Measurements from ENCODE around the gene GNLY. TPM values are rescaled to one million over a fixed set of nuclear protein-coding genes. Genes with fewer than 3 reads are reported as not detected.

The GNLY gene
- total and polyA plus RNA-seq, 2 experiments from 2014 or later, result not detected

DNA sequence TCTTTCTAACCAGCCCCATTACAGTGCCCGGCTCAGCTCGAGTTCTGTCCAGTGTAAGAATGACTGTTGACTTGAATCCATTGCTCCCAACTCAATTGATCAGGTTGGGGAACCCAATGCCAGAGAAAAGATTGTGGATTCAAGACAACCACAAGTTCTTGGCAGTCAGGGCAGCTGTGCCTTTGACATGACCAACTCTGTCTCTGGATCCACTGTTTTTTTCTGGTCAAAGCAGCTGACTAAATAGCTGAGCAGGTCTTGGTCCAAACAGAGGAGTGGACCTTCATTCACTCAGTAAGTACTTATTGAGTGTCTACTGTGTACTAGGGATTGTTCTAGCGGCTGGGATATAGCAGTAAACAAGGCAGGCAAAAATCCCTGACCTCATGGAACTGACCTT lies 53.3 kb downstream of the GNLY start:
- Histone ChIP-seq H3K4me1 (ENCODE audit: insufficient read depth) (peaks cover 29% of the 10 kb centered on the region), H4K20me1 (ENCODE audit: insufficient read depth, poor library complexity, severe bottlenecking) (no peaks in the 10 kb centered on the region), H3K9me3 (ENCODE audit: low read depth) (no peaks in the 10 kb centered on the region), H3K27me3 (peaks cover 25% of the 10 kb centered on the region), H2AFZ (no peak overlapping the region), H3K4me3 (no peak overlapping the region), H3K9me2 (replicated peaks; ENCODE audit: insufficient read depth) (no peaks in the 10 kb centered on the region), H3K36me3 (replicated peaks; ENCODE audit: insufficient read depth, low read depth) (no peaks in the 10 kb centered on the region), H3K79me2 (no peaks in the 10 kb centered on the region), H3K4me2 (no peak overlapping the region), H3K27ac (no peak overlapping the region)
- DNase-seq (ENCODE audit: low spot score), result no peak
- TF ChIP-seq EZH2phosphoT487 (IDR thresholded peaks at IDR 0.05; ENCODE audit: low read depth, severe bottlenecking, unreplicated experiment) (no peak), EZH2 (IDR thresholded peaks at IDR 0.05; ENCODE audit: borderline replicate concordance) (no peak)
- TF ChIP-seq, protein P1, sequence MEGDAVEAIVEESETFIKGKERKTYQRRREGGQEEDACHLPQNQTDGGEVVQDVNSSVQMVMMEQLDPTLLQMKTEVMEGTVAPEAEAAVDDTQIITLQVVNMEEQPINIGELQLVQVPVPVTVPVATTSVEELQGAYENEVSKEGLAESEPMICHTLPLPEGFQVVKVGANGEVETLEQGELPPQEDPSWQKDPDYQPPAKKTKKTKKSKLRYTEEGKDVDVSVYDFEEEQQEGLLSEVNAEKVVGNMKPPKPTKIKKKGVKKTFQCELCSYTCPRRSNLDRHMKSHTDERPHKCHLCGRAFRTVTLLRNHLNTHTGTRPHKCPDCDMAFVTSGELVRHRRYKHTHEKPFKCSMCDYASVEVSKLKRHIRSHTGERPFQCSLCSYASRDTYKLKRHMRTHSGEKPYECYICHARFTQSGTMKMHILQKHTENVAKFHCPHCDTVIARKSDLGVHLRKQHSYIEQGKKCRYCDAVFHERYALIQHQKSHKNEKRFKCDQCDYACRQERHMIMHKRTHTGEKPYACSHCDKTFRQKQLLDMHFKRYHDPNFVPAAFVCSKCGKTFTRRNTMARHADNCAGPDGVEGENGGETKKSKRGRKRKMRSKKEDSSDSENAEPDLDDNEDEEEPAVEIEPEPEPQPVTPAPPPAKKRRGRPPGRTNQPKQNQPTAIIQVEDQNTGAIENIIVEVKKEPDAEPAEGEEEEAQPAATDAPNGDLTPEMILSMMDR (IDR thresholded peaks at IDR 0.05; ENCODE audit: poor library complexity), result no peak
- 86% methylated on average over 3 of the region's 3 CpGs for WGBS (ENCODE audit: low lambda C conversion rate, missing lambda C conversion rate)

DNA sequence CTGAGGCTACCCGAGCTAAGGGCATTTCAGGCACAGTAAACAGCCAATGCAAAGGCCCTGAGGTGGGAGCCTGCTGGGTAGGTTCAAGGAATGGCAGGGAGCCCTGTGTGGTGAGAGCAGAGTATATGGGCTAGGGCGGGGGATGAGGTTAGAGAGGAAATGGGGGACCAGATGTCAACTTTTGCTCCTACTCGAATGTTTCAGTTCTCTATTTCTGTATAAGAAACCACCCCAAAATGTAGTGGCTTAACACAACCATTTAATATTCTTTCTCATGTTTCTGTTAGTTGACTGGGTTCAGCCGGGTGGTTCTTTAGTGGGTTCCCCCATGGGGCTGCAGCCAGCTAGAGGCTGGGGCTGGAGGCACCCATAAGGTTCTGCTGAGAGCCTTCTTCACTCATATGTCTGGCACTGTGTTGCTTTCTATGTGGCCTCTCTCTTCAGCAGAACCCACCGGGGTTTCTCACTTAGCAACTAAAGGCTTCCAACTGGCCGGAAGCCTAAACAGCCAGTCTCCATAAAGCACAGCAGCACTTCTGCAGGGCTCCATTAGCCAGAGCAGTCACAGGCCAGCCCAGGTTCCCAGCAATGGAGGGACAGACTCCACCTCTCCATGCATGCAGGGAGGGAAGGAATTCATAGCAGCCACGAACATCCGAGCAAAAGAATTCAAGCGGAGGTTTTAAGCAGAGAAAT lies 54.0 kb downstream of the GNLY start:
- H3K4me1 ChIP-seq (ENCODE audit: insufficient read depth), result peaks cover 23% of the 10 kb centered on the region
- no peak for DNase-seq (ENCODE audit: low spot score)
- TF ChIP-seq EZH2phosphoT487 (IDR thresholded peaks at IDR 0.05; ENCODE audit: low read depth, severe bottlenecking, unreplicated experiment) (no peak), EZH2 (IDR thresholded peaks at IDR 0.05; ENCODE audit: borderline replicate concordance) (no peak)
- TF ChIP-seq, protein P1 (IDR thresholded peaks at IDR 0.05; ENCODE audit: poor library complexity), result no peak
- no peak overlapping the region for H3K4me3 ChIP-seq
- peaks cover 32% of the 10 kb centered on the region for H3K27me3 ChIP-seq
- WGBS (ENCODE audit: low lambda C conversion rate, missing lambda C conversion rate), result 78% methylated on average over 9 of the region's 9 CpGs
- no peaks in the 10 kb centered on the region for H3K36me3 ChIP-seq (replicated peaks; ENCODE audit: insufficient read depth, low read depth)
- no peak overlapping the region for H3K27ac ChIP-seq
- H3K9me3 ChIP-seq (ENCODE audit: low read depth), result no peaks in the 10 kb centered on the region
- no peaks in the 10 kb centered on the region for H4K20me1 ChIP-seq (ENCODE audit: insufficient read depth, poor library complexity, severe bottlenecking)
- no peaks in the 10 kb centered on the region for H3K79me2 ChIP-seq
- H3K4me2 ChIP-seq, result no peak overlapping the region
- no peaks in the 10 kb centered on the region for H3K9me2 ChIP-seq (replicated peaks; ENCODE audit: insufficient read depth)
- no peak overlapping the region for H2AFZ ChIP-seq

Small RNA genes lying within 50 kb of the gene (small RNA-seq; reads per million reads assigned to genes)
- gene RNU1-38P, result not detected

Other genes with a start within 250 kb of the GNLY start
- 202 and 252 TPM in 2 replicates for gene MAT2A, start 155.2 kb upstream of the GNLY start, total RNA-seq
- 379 and 465 TPM in 2 replicates for gene MAT2A, start 155.2 kb upstream of the GNLY start, polyA plus RNA-seq
- 64.5 and 82.5 TPM in 2 replicates for gene GGCX, start 132.9 kb upstream of the GNLY start, total RNA-seq
- gene GGCX, start 132.9 kb upstream of the GNLY start, polyA plus RNA-seq, result 66.1 and 73.5 TPM in 2 replicates
- 50.7 and 70.4 TPM in 2 replicates for gene VAMP8, start 116.8 kb upstream of the GNLY start, total RNA-seq
- 213 and 240 TPM in 2 replicates for gene VAMP8, start 116.8 kb upstream of the GNLY start, polyA plus RNA-seq
- 2.1 and 2.7 TPM in 2 replicates for gene VAMP5, start 109.9 kb upstream of the GNLY start, total RNA-seq
- 36.1 TPM in 2 replicates for gene VAMP5, start 109.9 kb upstream of the GNLY start, polyA plus RNA-seq
- 139 and 159 TPM in 2 replicates for gene RNF181, start 98.6 kb upstream of the GNLY start, total RNA-seq
- 250 and 256 TPM in 2 replicates for gene RNF181, start 98.6 kb upstream of the GNLY start, polyA plus RNA-seq
- gene TMEM150A, start 91.7 kb upstream of the GNLY start, total RNA-seq, result 20.1 and 25.7 TPM in 2 replicates
- 64.6 and 67.9 TPM in 2 replicates for gene TMEM150A, start 91.7 kb upstream of the GNLY start, polyA plus RNA-seq
- 21.6 and 23.1 TPM in 2 replicates for gene C2orf68, start 82.3 kb upstream of the GNLY start, total RNA-seq
- gene C2orf68, start 82.3 kb upstream of the GNLY start, polyA plus RNA-seq, result 28.3 and 28.4 TPM in 2 replicates
- gene USP39, start 78.2 kb upstream of the GNLY start, total RNA-seq, result 41.7 and 63.9 TPM in 2 replicates
- gene USP39, start 78.2 kb upstream of the GNLY start, polyA plus RNA-seq, result 27.5 and 38.5 TPM in 2 replicates
- gene SFTPB, start 26.2 kb upstream of the GNLY start, total RNA-seq, result 13.0 and 27.6 TPM in 2 replicates
- gene SFTPB, start 26.2 kb upstream of the GNLY start, polyA plus RNA-seq, result 1.1 and 3.3 TPM in 2 replicates
- 2.0 and 2.9 TPM in 2 replicates for gene ATOH8, start 59.6 kb downstream of the GNLY start, total RNA-seq
- gene ATOH8, start 59.6 kb downstream of the GNLY start, polyA plus RNA-seq, result 1.3 and 2.1 TPM in 2 replicates
- 25.6 and 36.5 TPM in 2 replicates for gene ST3GAL5, start 194.6 kb downstream of the GNLY start, total RNA-seq
- 24.4 and 24.7 TPM in 2 replicates for gene ST3GAL5, start 194.6 kb downstream of the GNLY start, polyA plus RNA-seq

Measured in hepatocyte (in vitro differentiated cells).